HG03558 (cell line): ENCODE results near the gene ARHGAP23.
"Not testable (repeated sequence)": the region's sequence is repeated elsewhere in the genome, so short reads cannot be mapped to it uniquely, and the experiment has no call there.

ENCODE experiments used
- ATAC-seq: cut with Tn5 transposase; IDR thresholded peaks from one replicate; pipeline ENCODE4 v1.9.1; 2021; ENCODE audit warnings: moderate number of reproducible peaks; ENCODE audit not compliant: unreplicated experiment; ENCODE audit errors: extremely low read depth

The ARHGAP23 gene

DNA sequence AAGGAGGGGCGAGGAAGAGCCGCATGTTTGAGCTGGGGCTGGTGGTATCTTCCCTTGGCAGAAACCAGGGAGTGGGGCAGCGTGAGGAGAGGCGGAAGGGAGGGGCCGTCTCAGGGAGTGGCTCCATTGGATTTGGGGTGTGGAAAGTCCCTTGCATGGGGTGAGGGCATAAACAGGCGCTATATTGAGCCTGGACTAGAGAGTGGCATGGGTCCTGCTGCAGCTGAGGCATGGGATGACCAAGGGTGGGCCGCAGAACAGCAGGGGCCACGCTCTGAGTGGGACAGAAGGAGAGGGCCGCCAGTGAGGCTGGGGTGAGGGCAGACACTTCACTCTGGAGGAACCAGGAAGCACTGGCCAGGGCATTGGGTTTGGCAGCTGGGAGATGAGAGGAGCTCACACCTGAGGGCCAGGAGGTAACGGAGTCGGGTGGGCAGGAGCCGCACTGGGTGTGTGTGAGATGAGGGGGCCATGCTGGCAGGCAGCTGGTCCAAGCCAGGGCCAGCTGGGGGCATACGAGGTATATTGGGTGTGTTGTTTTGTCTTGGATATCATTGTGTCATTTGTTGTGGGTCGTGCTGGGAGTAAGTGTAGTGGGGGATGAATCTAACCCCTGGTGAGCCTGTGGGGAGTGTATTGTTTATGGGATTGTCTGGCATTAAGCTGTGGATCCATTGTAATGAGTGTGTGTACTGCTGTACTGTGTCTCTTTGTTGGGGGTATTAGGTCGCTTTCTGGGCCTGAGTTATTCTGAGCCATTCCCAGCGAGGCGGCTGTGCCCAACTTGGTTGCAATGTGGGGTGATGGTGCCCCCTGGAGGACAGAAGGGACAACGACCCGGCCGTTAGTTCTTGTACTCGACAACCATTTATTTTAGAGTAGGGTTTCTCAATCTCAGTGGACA, 56.2 kb downstream of the ARHGAP23 start:
- ATAC-seq = not testable (repeated sequence)

GRCh38 chr17:38485146-38485468, 56.8 kb downstream of the ARHGAP23 start:
- no peak for ATAC-seq

- ATAC-seq = not testable (repeated sequence)
These were observed 57.5 kb downstream of the ARHGAP23 start for GRCh38 chr17:38485681-38486298.

GRCh38 chr17:38489774-38490173, 61.5 kb downstream of the ARHGAP23 start:
- not testable (repeated sequence) for ATAC-seq

GRCh38 chr17:38491346-38492066, 63.2 kb downstream of the ARHGAP23 start:
- not testable (repeated sequence) for ATAC-seq

DNA sequence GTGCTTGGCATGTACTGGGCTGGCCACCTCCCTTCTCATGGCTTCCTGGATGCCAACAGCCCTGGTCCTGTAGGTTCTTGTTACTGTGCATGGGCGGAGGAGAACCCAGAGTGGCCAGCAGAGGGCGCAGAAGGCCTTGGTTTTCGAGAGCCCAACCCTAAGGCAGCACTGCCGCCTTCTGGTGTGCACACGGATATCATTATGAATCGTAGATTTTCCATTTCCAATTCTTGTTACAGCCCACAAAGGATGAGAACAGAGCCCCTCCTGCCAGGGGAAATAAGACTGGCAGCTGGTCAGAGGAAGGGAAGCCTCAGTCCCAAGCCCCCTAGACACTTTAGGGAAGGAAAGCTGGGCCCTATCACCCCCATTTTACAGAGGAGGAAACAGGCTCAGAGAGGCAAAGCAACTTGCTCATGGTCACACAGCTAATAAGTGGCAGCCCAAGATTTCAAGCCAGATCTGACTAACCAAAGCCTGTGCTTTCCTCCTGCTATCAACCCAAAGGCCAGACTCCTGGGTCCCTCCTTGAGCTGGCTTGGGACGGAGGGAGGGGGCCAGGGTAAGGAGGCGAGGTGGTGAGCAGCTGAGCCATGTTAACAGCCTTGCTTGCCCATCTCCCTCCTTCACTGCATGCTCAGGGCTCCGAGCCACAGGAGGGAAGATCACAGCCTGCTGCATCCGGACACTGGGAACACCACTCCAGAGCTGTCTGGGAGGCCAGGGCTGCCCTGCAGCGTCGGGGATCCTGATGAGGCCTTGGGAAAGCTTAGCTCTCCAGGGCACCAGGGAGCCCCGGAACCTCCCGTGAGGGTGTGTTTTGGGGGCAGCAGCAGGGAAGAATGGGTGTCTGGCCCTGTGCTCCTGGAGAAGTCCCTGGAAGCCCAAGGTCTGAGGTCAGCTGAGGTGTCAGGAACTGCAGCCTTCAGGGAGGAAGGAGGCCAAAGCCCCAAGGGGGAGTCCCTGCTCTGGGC, 64.1 kb downstream of the ARHGAP23 start:
- ATAC-seq = not testable (repeated sequence)

- not testable (repeated sequence) for ATAC-seq
These were observed 65.9 kb downstream of the ARHGAP23 start for GRCh38 chr17:38494152-38494551.

DNA sequence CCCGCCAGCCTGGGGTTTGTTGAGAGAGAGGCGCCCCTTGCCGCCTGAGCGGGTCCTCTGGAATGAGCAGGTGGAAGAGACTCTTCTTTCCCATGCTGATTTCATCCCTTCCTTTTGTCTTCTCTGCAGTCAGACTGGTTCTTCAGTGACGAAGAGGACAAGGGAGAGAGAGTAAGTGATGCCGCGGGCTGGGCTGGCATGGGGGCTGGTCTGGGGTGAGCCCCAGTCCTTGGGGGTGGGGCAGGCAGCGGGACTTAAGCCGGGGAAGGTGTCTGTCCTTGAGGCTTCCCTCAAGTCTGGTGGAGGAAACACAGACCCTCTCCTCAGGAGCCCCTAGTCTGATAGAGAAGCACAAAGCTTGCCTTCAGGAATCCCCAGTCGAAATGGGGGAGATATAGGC, 69.4 kb downstream of the ARHGAP23 start:
- ATAC-seq = not testable (repeated sequence)

DNA sequence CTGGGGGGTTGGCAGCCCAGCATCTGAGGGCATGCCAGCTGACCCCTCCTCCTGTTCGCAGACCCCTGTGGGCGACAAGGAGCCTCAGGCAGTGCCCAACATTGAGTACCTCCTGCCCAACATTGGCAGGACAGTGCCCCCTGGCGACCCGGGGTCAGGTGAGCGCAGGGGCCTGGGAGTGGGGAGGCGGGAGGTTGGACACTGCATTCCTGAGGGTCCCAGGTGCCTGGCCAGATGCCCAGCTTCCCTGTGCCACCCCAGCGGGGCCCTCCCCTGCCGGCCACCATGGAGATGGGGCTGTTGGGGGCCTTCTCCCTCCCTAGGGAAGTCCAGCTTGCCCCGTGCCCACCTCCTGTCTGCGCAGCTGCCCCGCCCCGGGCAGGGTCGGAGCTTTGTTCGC, 70.1 kb downstream of the ARHGAP23 start:
- ATAC-seq = no peak

GRCh38 chr17:38499230-38499629, 71.0 kb downstream of the ARHGAP23 start:
- not testable (repeated sequence) for ATAC-seq

- ATAC-seq = not testable (repeated sequence)
These were observed 73.5 kb downstream of the ARHGAP23 start for GRCh38 chr17:38501718-38502117.

DNA sequence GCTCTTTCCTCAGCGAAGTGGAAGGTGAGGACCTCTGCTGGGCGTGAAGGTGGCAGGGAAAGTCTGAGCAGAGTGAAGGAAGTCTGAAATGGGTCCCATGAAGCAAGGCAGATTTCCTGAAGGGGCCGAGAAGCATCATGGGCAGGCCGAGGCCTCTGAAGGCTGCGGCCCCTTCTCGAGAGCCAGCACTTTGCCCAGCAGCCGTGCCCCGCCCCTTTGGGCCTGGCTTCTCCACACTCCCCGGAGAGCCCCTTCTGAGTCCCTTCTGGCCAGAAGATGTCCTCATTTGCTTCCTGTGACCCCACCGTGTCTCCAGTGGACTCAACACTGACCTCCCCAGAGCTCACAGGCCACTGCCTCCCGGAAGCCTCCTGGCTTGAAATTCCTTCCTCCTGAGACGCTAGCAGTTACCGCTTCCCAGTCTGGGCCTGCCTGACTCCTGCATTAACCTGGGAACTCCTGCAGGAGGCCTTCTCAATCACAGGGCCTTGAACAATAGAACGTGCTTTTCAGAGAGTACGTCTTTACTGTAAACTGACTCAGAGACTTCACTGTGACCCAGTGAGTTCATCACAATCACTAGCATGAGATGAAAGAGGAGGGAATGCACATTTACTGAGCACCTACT, 75.1 kb downstream of the ARHGAP23 start:
- not testable (repeated sequence) for ATAC-seq

- no peak for ATAC-seq
These were observed 76.0 kb downstream of the ARHGAP23 start for GRCh38 chr17:38504216-38504615.

GRCh38 chr17:38507436-38507835, 79.2 kb downstream of the ARHGAP23 start:
- ATAC-seq = no peak

- ATAC-seq = no peak
These were observed 79.8 kb downstream of the ARHGAP23 start for GRCh38 chr17:38507921-38508569.

DNA sequence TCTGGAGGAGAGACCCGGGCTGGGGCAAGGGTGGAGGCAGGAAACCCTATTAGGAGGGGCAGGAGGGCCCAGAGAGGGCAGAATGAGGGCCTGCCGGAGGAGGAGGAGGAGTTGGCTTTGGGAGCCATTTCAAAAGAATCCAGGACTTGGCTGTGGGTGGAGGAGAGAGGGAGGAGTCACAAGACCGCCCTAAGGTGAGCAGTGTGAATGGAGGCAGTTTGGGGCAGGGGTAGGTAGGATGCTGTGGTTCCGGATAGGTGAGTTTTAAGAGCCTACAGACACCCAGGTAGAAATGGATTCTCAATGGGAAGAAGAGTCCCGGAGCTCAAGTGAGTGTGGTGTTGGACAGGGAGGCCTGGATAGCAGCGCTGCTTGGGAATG, 80.3 kb downstream of the ARHGAP23 start:
- ATAC-seq = no peak

DNA sequence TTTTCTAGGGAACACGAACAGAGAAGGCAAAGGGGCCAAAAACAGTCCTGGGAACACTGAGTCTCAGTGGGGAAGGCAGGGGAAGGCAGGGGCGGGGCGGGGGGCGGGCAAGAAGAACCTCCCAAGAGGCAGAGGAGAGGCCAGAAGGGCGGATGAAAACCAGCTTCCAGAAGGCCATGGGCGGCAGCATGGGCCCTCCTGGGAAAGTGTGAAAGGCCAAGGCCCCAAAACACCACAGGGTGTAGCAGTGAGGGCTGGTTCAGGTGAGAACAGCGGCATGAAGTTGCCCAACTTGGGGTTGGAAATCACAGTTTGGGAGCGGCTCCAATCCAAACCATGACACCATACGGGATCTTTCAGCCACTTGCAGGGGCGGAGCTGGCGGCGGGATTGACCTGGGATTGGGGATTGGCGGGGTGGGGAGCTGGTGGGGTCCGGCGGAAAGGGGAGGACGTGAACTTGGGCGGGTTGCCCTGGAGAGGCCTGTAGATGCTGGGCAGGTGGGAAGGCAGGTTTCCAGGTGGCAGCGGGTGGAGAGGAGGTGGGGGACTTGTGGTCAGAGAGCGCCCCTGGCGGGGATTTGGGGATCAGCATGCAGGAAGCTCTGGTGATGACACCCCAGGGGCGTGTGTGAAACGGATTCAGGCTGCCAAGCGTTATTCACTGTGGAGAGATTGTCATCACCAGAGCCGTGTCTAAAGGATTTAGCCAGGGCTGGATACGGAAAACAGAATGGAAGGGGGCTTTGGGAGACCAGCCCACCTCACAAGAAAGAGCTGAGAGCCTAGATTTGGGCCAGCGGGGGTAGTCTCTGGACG, 80.9 kb downstream of the ARHGAP23 start:
- no peak for ATAC-seq

- ATAC-seq = no peak
These were observed 81.6 kb downstream of the ARHGAP23 start for GRCh38 chr17:38509772-38510420.
